Coronary artery (tissue), 2 donors: Measurements from ENCODE around the gene HMG20A.

Source experiments
- DNase-seq: peaks from one replicate; pipeline ENCODE4 v3.0.0-alpha.2; 2017; ENCODE audit warnings: low spot score
- H3K27ac ChIP-seq, 2 donors: fragments of 200-600 bp; sonication (generic); one replicate each; pipeline ENCODE4 v1.5.1; 2016 to 2019
- H3K4me3 ChIP-seq: fragments of 200-600 bp; sonication (generic); 2 replicates; pipeline ENCODE4 v1.5.1; 2016; ENCODE audit warnings: mild to moderate bottlenecking, moderate library complexity
- CTCF ChIP-seq: fragments of 200-600 bp; sonication (generic); IDR thresholded peaks from one replicate; pipeline ENCODE4 v1.5.1; 2019; ENCODE audit warnings: antibody characterized with exemption

Gene HMG20A

GRCh38 chr15:77475898-77476297 is 55.2 kb downstream of the HMG20A start:
- Histone ChIP-seq H3K4me3 (no peak overlapping the region), H3K27ac (no peak overlapping the region)
- TF ChIP-seq CTCF, result no peak
- no peak for DNase-seq

GRCh38 chr15:77476995-77477394 is 56.3 kb downstream of the HMG20A start:
- Histone ChIP-seq H3K4me3 (no peak overlapping the region), H3K27ac (no peak overlapping the region)
- TF ChIP-seq CTCF, result no peak
- no peak for DNase-seq

GRCh38 chr15:77478051-77478450 is 57.4 kb downstream of the HMG20A start:
- no peak overlapping the region for H3K27ac ChIP-seq
- no peak for TF ChIP-seq CTCF
- no peak overlapping the region for H3K4me3 ChIP-seq
- DNase-seq, result no peak

GRCh38 chr15:77479015-77479414 is 58.3 kb downstream of the HMG20A start:
- no peak for DNase-seq
- no peak overlapping the region for H3K4me3 ChIP-seq
- no peak for TF ChIP-seq CTCF
- no peak overlapping the region for H3K27ac ChIP-seq

GRCh38 chr15:77480859-77481633 is 60.4 kb downstream of the HMG20A start:
- H3K4me3 ChIP-seq, result no peak overlapping the region
- DNase-seq, result no peak
- no peak for TF ChIP-seq CTCF
- no peak overlapping the region for H3K27ac ChIP-seq

- DNase-seq, result no peak
- Histone ChIP-seq H3K27ac (no peak overlapping the region), H3K4me3 (no peak overlapping the region)
- no peak for TF ChIP-seq CTCF
Measured at GRCh38 chr15:77481670-77482069, 61.0 kb downstream of the HMG20A start.

- no peak overlapping the region for H3K27ac ChIP-seq
- TF ChIP-seq CTCF, result no peak
- no peak overlapping the region for H3K4me3 ChIP-seq
- DNase-seq, result no peak
Measured at GRCh38 chr15:77482570-77482969, 61.9 kb downstream of the HMG20A start.
